ENCODE data around the gene ARHGAP10.
"Not testable (repeated sequence)": the region's sequence is repeated elsewhere in the genome, so short reads cannot be mapped to it uniquely, and the experiment has no call there.

The ARHGAP10 gene

DNA sequence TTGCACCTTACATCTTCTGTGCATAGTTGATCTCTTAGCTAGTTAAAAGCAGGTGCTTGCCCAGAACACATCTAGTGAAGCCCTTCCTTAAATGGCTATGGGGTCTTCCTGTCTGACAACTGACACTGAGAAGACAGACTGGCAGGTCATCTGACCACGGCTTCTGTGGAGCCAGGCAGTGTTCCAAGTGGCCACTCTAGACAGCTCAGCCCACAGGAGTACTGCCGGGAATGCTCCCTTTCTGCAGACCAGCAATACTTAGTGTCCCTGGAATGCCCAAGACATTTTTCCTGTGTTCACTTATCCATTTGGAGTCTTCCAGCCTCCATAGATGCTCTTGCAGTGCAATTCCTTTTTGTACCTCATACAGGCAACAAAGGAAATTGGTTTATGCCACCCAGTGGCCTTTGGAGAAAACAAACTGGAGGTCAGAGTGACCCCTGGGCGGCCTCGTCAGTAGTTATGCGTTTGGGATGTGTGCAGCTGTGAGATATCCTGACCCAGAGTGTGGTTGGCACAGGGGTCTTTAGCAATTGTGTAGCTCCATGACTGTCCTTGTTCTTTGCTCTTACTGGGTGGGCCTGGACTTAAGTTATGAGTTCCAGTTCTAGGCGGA, 335.5 kb downstream of the ARHGAP10 start:
- DNase-seq (ENCODE audit: low read depth) = no peak

DNA sequence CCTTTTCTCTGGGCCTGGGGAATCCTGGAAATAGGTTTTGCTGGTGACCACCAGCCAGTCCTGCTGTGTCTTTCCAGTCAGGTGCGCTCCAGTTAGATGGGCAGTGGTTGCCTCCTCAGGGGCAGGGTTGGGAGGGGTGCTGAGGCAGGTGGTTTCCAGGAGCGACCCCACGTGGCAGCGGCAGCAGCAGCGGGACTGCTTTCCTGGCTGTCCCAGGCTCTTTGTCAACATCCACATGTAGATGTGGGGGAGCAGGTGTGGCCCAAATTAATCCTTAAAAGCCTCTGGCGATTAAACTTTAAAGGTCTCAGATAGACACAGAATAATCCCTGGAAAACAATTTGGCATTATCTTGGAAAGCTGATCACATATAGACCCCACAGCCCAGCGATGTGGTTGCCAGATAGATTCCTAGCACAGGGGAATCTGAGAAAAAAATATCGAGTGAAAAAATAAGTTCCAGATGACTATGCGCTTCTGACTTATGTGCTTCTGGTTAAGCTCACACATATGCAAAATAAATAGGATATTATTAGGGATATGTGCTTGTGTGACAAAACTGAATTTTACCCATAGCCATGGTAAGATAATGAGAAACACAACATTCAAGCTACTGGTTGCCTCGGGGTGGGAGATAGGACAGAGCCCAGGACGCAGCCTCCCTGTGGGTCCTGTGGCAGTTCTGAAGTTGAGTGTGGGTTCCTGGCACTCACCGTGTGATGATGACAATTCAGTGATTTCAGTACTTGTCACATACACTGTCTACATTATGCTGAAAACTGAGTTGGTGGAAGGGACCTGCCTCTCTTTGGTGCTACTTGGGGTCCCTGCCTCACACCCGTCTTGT, 336.4 kb downstream of the ARHGAP10 start:
- no peak for DNase-seq (ENCODE audit: low read depth)

DNA sequence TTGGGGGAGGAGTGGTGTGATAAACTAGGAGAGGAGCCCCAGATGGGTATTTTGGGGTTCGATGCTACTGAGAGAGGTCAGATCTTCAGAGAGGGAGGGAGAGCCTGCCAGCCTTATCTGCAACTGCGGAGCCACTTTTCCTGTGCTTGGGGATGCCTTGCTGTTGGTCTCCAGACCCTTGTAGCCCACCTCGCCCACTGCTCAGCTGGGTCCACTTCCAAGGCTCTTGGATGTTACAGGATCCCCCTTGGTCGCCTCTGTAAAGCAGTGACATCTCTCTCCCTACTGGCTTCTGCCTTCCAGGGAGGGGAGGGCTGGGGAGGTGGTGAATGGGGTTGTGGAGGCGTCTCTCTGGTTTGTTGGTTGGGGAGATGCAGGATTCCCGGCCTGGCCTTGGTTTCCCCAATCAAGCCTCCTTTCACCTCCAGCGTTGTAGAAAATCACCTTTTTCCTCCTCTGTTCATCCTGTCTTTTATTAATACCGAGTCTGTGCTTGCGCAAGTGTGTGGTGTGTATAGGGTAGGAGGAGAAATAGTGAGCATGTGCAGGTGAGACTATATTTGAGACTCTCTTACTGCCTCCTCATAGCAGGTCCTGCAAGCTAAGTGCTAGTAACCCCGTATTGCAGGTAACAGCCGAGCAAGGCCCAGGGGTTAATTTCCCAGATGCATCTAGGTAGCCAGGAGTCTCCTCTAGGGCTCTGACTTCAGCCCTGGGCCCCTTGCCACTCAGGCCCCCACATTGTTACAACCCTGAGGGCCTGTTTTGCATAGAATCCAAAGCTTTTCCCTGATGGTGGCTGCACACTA, 337.4 kb downstream of the ARHGAP10 start:
- no peak for DNase-seq (ENCODE audit: low read depth)

DNA sequence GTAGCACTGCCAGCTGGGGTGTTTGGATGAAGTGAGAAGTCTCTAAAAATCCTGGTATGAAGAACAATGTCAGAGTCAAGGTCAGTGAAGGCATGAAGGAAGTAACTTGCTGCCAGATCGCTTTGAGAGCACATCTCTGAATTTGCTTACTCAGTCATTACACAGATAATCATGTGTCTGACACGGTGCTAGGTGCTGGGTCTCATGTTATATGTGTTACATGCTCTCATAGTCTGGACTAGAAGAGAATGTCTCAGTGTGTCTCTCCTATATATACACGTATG, 337.9 kb downstream of the ARHGAP10 start:
- DNase-seq (ENCODE audit: low read depth) = no peak

DNA sequence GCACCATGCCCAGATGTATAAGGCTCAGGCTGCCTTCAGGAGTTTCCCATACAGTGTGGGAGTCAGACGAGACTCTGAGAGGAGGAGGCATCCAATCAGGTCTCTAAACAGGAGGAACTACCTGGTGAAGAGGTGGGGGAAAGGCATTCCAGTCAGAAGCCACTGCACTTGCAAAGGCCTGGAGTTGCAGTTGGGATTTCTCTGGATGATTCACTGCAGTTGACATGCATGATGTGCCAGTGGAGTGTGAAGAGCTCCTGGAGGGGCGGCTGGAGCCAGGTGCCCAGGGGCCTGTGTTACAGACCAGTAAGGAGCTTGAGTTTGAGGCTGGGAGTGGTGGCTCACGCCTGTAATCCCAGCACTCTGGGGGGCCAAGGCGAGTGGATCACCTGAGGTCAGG, 339.1 kb downstream of the ARHGAP10 start:
- no peak for DNase-seq (ENCODE audit: low read depth)

DNA sequence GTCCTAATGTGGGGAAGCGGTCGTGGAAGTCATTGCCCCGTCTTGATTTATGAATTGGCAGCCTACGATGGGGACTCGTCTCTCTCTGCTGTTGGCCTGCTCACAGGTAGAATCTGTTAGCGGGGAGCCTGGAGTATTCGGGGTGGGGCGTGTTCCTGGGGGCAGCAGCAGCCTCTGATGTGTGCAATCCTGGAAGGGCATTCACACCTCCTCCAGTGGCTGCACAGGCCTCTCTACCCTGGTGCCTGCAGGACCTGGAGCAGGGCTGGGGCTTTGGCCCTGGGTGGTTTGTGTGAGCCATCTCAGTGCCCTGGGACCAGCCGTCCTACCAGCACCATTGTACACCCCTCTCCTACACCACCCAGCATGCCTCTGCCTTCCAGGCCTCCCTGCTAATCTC, 340.9 kb downstream of the ARHGAP10 start:
- no peak for DNase-seq (ENCODE audit: low read depth)

DNA sequence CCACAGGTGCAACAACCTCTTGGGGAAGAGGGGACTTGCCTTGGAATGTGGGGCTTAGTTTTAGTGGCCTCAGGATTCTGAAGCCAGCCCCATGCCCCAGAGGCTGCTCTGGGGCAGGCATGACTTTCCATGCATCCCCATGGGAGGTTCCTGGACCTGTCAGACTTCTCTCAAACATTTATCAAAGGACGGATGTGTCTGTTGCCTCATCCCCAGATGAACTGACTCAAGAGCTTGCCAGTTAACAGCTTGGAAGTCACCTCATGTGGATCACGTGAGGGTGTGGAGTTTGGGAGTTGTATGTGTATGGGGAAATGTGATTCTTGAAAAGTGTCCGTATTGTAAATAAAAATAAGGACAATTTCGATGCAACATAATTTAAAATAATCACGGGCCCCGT, 341.5 kb downstream of the ARHGAP10 start:
- DNase-seq (ENCODE audit: low read depth) = no peak

DNA sequence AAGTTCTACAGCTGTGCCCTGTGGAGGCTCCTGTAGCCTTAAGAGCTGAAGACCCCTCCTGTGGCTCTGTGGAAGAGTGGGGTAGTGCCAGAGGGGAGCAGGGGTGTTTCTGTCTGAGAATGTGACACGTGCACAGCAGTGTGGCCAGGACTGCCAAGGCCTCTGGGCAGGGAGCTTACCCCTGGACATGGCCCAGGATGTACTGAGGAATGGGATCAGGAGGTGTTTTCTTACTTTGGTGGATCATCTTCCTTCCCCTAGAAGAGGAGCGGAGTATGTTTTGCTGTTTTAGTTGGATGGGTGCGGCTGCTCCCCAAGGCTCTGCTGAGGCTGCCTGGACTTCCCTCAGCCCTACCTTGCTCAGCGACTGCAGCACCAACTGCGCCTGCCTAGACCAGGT, 342.6 kb downstream of the ARHGAP10 start:
- DNase-seq (ENCODE audit: low read depth) = no peak

DNA sequence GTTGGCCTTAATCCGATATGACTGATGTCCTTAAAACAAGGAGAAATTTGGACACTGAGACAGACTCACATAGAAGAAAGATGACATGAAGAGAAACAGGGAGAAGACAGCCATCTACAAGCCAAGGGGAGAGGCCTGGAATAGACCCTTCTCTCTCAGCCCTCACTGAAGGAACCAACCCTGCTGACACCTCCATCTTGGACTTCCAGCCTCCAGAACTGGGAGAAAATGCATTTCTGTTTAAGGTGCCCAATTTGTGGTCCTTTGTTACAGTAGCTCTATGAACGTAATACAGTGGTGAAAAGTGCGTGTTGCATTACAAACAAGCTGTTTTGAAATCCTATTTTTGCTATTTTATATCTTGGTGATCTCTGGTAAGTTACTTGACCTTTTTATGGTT, 343.6 kb downstream of the ARHGAP10 start:
- no peak for DNase-seq (ENCODE audit: low read depth)

DNA sequence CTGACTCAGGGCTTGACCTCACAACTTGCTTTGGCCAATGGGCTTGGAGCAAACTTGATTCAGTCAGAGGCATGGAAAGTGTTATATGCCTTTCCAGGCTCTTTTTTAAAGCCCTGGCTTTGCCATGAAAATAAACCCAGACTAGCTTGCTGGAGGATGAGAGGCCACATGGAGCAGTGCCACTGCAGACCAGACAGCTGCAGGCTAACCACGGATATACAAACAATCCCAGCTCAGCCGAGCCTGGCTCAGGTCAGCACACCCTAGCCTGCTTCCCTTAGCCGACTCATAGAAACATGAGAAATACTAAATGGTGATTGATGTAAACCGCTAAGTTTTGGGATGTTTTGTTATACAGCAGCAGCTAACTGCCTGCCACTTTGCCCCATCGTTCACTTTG, 345.1 kb downstream of the ARHGAP10 start:
- DNase-seq (ENCODE audit: low read depth) = no peak

DNA sequence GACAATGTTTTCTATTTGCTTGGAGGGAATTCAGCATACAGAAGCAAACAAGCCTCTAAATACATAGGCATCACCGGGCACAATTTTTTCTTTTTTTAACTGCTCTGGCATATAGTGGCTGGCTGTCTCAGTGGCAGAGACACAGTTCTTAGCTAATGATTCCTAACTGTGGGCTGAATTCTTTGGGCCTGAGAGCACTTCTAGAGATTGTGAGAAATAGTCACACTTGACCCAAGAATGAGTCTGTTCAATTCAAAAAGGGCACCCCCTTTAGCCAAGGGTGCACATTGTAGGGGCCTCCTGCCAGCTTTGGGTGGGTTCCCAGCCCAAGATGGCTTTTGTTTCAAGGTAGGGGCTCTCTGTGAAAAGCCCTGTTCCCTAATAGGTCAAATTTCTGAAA, 345.7 kb downstream of the ARHGAP10 start:
- no peak for DNase-seq (ENCODE audit: low read depth)

DNA sequence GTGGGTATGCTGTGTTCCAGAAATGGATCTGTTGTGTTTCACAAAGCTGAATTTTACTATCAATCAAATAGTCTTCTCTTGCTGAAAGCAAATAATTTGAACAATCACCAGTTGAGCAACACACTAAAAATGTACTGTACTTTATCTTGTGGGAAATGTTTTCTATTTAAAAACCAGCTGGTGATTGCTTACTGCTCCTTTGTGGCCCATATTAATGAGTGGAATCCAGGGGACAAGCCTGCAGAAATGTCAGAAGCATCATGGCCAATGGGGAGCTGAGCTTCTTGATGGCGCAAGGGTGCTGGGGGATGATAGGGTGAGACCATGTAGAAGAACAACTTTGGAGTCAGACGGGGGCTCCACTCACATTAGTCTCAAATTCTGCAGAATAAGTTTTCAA, 346.2 kb downstream of the ARHGAP10 start:
- no peak for DNase-seq (ENCODE audit: low read depth)

DNA sequence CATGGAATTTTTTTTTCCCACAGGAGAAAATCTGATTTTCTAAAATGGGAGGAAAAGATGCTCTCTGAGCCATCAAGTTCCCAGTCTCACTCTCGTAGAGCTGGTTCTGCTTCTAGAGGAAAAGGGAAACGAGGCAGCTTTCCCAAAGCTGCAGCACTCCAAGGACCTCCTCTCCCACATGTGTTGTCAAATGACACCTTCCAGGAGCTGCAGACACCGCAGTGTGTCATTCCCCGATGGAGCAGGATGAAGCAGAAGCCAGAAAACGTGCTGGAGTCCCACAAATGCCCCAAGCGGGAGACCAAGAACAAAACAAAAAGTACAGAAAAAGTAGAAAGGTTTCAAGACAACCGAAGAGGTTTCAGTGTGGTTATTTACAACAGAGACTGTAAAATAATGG, 348.1 kb downstream of the ARHGAP10 start:
- no peak for DNase-seq (ENCODE audit: low read depth)

DNA sequence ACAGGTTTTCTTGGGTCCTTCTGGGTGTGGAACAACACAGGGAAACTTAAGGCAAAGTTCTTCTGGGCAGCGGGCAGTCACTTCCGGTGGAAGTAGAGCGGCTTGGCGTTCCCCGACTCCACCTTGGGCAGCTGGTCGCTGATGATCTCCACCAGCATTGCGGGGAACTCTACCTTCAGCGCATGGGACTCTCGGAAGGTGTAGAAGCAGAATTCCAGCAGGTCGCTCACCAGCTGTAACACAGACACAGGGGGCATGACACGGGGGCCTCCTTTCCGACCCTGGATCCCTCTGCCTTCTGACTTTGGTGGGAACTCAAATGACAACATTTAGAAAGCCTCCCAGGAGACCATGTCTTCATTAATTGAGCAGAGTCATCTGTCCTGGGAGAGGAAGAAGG, 349.4 kb downstream of the ARHGAP10 start:
- no peak for DNase-seq (ENCODE audit: low read depth)

DNA sequence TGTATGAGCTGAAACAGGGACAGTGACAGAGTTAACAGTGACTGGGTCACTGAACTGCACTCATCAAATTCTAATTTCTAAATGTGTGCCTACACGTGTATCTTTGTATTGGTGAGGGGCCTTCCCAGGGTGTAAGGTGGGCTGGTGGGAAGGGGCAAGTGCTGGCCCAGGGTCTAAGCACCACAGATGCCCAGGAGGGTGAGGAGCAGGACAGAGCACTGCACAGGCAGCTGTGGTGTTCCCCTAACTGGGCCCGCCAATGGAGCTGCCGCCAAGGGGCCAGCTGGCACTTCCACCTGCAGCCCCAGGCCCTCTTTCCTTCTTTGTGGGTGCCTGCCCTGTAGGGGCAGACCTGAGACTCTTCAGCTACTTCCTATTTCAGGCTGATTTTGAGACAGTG, 349.9 kb downstream of the ARHGAP10 start:
- no peak for DNase-seq (ENCODE audit: low read depth)

DNA sequence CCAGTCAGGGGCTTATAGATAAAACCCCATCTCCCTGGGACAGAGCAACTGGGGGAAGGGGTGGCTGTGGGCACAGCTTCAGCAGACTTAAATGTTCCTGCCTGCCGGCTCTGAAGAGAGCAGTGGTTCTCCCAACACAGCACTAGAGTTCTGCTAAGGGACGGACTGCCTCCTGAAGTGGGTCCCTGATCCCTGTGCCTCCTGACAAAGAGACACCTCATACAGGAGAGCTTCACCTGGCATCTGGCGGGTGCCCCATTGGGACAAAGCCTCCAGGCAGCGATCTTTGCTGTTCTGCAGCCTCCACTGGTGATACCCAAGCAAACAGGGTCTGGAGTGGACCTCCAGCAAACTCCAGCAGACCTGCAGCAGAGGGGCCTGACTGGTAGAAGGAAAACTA, 351.2 kb downstream of the ARHGAP10 start:
- not testable (repeated sequence) for DNase-seq (ENCODE audit: low read depth)

DNA sequence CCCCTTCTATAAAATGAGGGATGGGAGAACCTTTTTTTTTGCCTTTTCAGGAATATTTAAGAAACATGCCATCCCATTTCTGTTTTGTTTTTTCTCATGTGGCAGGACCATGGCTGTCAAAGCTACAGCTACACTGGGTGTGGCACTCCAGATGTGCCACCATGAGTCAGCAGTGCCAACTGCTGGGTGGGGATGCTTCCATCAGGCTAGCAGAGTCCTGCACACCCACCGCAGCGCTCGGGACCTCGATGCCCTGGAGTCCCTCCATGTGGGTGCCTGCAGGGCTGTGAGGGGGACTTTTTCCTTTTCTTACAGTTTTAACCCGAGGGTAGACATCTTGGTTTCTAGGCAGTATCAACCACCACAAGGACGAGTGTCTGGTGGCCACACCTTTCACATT, 357.7 kb downstream of the ARHGAP10 start:
- no peak for DNase-seq (ENCODE audit: low read depth)

DNA sequence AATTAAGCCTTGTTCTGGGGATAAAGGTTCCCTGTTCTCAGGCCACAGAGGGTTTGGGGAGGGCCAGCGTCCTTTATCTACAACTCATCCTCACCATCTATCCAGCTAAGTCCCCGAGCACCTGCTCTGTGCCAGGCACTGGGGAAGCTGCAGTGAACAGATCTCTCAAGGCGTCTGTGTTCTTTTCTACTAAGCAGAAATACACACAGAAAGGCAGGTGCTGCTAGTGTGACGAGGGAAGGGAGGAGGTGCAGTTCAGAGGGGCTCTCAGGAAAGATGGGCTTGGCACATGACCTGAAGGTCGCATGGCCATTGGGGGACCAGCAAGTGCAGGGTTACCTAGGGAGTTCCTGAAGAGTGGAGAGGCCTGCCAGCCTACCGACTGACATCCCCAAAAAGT, 358.1 kb downstream of the ARHGAP10 start:
- no peak for DNase-seq (ENCODE audit: low read depth)

DNA sequence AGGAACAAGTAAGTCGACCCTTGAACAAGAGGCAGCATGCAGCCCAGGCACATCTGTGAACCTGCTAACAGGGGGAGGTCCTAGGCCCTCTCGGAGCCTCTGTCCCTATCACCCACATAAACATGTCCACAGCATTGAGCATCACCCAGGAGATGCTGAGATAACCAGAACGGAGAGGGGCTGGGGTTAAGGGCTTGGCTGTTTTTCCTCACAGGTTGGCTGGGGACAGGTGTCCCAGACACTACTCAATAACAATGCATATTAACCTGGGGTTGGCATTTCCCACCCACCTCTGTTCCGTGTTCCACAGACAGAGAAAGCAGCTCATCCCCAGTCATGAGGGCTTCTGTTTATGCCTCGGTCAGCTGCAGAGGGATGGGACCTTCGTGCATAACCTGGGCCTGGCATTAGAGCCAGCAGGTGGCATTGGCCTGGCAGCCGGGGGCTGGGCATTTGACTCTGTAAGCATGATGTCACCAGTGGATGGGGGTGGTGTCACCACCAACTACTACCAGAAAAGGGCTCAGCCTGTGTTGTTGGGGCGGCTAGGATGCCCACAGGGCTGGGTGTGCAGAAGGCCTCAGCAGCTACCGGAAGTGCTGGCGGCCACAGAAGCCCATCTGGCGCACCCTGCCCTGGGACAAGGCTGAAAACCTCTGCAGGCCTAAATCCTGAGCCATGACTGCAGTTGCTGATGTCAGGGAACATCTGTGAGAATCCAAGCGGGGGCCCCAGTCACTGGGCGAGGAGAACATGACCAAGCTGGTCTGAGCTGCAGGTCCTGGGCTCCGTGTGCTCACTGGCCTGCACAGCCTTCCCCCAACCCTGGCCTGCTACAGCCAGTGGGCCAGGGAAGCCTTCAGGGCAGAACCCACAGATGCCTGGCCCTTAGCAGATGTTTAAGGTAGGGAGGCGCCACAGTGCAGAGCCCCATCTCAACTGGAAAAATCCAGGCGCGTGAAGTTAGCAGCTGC, 358.9 kb downstream of the ARHGAP10 start:
- no peak for DNase-seq (ENCODE audit: low read depth)

DNA sequence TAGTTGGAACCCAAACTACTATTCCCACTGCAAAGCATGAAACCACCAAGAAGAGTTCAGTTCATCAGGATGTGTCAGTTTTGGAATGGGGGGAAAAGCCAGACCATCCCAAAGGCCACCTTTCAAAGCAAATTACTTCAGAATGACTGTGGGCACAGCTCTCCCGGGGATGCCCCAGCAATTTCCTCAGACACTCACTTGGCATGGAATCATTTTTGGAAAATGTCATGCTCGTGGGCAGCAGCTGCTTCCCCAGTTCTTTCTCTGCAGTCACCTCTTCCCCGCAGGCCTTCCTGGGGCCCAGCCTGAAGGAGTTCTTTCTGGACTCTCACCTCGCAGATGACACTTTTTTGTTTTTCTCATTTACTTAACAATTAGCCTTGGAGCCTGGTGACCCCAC, 360.0 kb downstream of the ARHGAP10 start:
- no peak for DNase-seq (ENCODE audit: low read depth)

DNA sequence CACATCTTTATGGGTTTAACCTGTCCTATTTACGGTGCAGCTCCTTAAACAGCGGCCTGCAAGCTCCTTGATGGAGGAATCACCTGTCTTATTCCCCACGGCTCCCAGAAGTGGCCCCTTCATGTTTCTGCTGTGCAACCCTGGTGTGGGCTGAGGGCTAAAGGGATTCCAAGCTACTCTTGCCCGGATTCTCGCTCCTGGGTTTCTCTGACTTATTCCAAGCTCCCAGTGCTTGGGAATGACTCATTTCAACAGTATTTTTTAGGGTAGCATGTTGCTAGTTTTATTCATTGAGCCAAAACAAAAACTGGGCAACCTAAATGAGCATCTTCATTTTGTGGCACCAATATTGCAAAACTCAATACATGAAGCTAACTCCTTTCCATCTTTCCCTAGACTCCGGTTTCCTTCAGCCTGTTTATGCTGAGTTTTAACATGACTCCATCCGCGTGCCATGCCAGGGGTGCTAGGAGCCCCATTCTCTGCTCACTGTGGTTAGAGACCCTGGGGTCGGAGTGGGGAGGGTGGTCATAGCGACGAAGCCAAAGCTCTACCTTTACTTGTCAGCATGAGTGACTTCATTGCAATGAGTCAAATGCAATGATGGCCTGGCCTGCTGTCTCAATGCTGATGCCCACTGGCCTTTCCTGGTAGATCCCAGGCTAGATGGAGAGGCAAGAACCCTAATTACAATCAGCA, 360.6 kb downstream of the ARHGAP10 start:
- no peak for DNase-seq (ENCODE audit: low read depth)

All from GM04503 (cell line).